HG02943 (cell line): ENCODE results near the gene DCAF6.
A peak's percentile ranks its signal among the peaks of the same experiment; 100 is the strongest.
"Not testable (repeated sequence)": the region's sequence is repeated elsewhere in the genome, so short reads cannot be mapped to it uniquely, and the experiment has no call there.

Experiments used
- ATAC-seq: cut with Tn5 transposase; IDR thresholded peaks from one replicate; pipeline ENCODE4 v1.9.1; 2021; ENCODE audit warnings: mild to moderate bottlenecking, low read depth, moderate library complexity; ENCODE audit not compliant: unreplicated experiment

The DCAF6 gene, protein sequence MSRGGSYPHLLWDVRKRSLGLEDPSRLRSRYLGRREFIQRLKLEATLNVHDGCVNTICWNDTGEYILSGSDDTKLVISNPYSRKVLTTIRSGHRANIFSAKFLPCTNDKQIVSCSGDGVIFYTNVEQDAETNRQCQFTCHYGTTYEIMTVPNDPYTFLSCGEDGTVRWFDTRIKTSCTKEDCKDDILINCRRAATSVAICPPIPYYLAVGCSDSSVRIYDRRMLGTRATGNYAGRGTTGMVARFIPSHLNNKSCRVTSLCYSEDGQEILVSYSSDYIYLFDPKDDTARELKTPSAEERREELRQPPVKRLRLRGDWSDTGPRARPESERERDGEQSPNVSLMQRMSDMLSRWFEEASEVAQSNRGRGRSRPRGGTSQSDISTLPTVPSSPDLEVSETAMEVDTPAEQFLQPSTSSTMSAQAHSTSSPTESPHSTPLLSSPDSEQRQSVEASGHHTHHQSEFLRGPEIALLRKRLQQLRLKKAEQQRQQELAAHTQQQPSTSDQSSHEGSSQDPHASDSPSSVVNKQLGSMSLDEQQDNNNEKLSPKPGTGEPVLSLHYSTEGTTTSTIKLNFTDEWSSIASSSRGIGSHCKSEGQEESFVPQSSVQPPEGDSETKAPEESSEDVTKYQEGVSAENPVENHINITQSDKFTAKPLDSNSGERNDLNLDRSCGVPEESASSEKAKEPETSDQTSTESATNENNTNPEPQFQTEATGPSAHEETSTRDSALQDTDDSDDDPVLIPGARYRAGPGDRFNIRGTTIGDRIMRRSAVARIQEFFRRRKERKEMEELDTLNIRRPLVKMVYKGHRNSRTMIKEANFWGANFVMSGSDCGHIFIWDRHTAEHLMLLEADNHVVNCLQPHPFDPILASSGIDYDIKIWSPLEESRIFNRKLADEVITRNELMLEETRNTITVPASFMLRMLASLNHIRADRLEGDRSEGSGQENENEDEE

DNA sequence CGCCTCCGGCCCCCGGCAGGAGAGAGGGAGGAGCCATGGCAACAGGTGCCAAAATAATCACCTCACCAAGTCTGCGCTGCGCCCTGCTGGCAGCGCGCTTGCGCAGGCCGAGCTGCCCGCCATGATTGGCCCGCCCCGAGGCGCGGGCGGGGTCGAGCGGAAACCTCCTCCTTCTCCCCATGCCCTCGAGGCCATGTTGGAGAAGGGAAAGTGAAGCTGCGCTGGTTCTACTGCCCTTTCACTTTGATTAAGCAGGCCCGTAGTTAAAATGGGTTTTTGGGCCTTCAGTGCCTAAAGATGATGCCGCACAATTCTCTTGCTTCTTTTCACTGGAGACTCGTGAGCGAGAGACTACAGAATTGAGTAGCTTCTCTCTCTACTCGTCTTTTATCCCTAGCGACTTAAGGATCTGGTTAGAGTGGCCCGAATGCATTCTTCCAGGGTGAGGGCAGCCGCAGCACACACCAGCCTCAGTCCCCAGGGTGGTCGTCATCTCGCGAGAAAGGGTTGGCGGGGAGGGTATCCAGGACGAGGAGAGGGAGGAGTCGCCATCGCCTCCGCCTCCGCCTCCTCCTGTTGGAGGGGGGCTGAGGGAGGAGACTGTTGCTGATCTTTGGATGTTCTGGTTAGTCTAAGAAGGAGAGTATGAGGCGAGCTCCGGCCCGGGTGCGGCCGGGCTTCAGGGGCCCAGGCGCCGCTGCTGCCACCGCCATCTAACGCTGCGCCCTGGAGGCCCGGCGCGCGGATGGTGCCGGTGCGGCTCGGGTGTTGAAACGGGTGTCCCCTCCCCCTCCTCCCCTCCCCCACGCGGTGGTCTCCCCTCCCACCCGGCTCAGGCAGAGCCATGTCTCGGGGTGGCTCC is at the start of gene DCAF6:
Gene DCAF6, plus strand, starts transcription at position 616 of the 862 bp plus-strand sequence. Its CDS starts 229 bp downstream, at position 845.
- peak; percentile 73 for ATAC-seq

DNA sequence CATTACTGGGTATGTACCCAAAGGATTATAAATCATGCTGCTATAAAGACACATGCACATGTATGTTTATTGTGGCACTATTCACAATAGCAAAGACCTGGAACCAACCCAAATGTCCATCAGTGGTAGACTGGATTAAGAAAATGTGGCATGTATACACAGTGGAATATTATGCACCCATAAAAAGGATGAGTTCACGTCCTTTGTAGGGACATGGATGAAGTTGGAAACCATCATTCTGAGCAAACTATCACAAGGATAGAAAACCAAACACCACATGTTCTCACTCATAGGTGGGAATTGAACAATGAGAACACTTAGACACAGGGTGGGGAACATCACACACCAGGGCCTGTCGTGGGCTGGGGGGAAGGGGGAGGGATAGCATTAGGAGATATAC is 49.3 kb upstream of the DCAF6 start:
- ATAC-seq, result not testable (repeated sequence)

GRCh38 chr1:167890400-167890799 is 46.1 kb upstream of the DCAF6 start:
- ATAC-seq, result no peak

- ATAC-seq, result no peak
Observed at GRCh38 chr1:167893798-167894197, 42.7 kb upstream of the DCAF6 start.

- ATAC-seq, result no peak
Observed at GRCh38 chr1:167898578-167899222, 37.8 kb upstream of the DCAF6 start.

GRCh38 chr1:167899253-167899681 is 37.2 kb upstream of the DCAF6 start:
- no peak for ATAC-seq

DNA sequence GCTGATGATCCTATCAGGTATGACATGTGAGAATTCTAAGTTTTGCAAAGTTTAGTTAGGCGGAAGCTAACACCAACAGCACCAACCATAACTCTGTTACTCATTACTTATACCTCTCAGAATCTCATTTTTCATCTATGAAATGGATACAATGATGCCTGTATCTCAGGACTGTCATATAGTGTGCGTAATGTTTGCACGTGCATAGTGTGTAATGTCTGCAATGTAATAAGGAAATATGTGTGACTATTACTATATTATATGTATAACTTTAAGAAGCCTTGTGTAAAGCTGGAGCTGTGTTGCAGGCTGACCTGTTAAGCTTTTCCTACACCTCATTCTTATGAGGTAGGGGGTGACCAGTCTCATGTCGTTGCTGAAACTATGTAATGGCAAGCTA is 35.6 kb upstream of the DCAF6 start:
- no peak for ATAC-seq

GRCh38 chr1:167904652-167905130 is 31.8 kb upstream of the DCAF6 start:
- no peak for ATAC-seq

DNA sequence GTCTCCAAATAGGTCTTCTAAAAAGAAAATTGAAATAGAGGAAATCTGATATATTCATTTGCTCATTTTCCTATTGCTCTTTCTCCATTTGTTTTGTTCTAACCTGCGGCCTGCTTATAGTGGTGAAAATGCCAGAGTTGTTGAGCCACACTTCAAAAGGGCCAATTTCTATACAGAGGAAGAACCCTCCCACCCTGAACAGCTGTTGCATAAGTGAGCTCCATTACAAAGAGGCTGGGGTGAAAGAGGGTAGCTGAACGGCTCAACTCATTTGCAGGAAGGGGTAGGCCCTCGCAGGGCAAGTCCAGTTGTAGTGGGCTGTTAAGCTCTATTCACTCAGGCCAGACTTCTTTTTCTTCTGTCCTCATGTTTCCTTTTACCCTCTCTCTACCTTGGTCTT is 31.3 kb upstream of the DCAF6 start:
- ATAC-seq, result no peak

- no peak for ATAC-seq
Observed at GRCh38 chr1:167905671-167906070, 30.8 kb upstream of the DCAF6 start.

DNA sequence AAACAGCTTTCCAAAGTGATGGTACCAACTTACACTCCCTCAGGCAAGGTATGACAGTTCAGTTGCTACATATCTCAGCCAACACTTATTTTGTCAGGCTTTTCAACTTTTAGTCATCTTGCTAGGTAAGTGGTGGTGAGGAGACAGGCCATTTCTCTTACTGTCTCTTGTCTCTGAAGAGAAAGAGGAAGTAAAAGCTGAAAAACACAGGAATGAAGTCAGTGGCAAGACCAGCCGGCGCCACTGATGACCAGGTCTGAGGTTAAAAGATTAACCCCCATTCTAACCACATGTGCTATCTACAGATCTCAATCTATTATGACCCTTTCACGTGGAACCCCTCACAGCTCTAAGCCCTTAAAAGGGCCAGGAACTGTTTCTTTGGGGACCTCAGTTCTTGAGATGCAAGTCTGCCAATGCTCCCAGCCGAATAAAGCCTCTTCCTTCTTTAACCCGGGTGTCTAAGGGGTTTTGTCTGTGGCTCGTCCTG is 26.7 kb upstream of the DCAF6 start:
- no peak for ATAC-seq

- ATAC-seq, result no peak
Observed at GRCh38 chr1:167910530-167910929, 26.0 kb upstream of the DCAF6 start.

DNA sequence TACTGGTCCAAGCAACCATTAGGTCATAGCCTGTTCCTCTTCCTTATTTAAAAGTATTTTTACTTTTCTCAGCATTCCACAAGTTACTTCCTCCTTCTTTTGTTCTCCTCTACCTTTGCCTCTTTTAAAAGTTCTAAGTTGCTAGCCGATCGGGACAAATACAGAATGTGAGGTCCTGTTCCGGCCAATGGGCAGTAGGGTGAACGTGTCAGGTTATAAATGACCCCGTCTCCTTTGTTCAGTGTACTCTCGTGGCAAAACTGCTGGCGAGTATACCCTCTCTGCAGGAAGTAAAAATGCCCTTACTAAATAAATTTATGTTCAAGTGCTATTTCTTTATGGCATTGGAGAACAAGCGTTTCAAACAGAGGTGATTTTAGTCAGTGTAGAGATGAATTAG is 25.1 kb upstream of the DCAF6 start:
- ATAC-seq, result no peak

GRCh38 chr1:167912294-167912693 is 24.2 kb upstream of the DCAF6 start:
- no peak for ATAC-seq

- ATAC-seq, result no peak
Observed at GRCh38 chr1:167913895-167914496, 22.5 kb upstream of the DCAF6 start, which contains the start of gene ADCY10. ADCY10 (minus strand) TSS chr1:167914134; CDS start chr1:167905140, 8,994 bp downstream.

DNA sequence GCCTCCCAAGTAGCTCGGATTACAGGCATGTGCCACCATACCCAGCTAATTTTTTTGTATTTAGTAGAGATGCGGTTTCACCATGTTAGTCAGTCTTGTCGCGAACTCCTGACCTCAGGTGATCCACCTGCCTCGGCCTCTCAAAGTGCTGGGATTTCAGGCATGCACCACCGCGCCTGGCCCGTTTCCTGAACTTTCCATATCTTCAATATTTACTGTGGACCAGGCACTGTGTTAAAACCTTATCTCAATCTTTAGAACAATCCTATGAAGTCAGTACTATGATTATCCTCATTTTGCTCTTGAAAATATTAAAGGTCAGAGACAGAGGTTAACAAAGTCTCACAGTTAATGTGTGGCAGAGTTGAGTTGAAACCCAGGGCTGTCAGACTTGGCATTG is 20.9 kb upstream of the DCAF6 start:
- ATAC-seq, result no peak

GRCh38 chr1:167916766-167917511 is 19.5 kb upstream of the DCAF6 start:
- ATAC-seq, result no peak

GRCh38 chr1:167922023-167922422 is 14.5 kb upstream of the DCAF6 start:
- no peak for ATAC-seq
